DND-41 (cell line): Measurements from ENCODE around the gene PLEKHA3.

Source experiments
- EZH2 ChIP-seq: IDR thresholded peaks from 3 replicates; pipeline ENCODE4 v1.6.1; 2012; ENCODE audit warnings: borderline replicate concordance, low read depth, mild to moderate bottlenecking, moderate library complexity, low read length, inconsistent platforms; ENCODE audit not compliant: severe bottlenecking
- TF ChIP-seq, protein P1 (sequence below): IDR thresholded peaks from 2 replicates; pipeline ENCODE4 v1.5.1; 2012; ENCODE audit warnings: borderline replicate concordance, low read length, moderate library complexity, mild to moderate bottlenecking; ENCODE audit not compliant: poor library complexity, severe bottlenecking; ENCODE audit errors: extremely low read depth

DNA sequence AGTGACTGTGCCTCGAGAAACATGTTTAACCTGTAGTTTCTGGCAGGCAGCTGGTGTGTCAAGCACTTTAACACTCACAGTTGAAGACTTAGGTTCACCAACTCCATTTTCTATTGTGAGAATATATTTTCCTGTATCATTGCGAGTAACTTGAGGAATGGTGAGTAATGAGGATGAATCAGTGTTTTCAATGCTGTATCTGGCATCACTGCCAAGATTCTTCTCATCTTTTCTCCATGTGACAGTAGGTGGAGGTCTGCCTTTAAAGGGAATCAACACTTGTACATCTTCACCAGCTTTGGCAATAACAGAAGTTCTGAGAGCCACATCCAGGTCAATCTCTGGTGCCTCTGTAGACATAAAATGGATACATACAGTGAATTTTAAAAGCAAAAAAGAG is 72.8 kb downstream of the PLEKHA3 start:
- TF ChIP-seq, protein P1, sequence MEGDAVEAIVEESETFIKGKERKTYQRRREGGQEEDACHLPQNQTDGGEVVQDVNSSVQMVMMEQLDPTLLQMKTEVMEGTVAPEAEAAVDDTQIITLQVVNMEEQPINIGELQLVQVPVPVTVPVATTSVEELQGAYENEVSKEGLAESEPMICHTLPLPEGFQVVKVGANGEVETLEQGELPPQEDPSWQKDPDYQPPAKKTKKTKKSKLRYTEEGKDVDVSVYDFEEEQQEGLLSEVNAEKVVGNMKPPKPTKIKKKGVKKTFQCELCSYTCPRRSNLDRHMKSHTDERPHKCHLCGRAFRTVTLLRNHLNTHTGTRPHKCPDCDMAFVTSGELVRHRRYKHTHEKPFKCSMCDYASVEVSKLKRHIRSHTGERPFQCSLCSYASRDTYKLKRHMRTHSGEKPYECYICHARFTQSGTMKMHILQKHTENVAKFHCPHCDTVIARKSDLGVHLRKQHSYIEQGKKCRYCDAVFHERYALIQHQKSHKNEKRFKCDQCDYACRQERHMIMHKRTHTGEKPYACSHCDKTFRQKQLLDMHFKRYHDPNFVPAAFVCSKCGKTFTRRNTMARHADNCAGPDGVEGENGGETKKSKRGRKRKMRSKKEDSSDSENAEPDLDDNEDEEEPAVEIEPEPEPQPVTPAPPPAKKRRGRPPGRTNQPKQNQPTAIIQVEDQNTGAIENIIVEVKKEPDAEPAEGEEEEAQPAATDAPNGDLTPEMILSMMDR, result no peak
- TF ChIP-seq EZH2, result no peak
